ENCODE measurements around the gene PHF5A. TPM values are rescaled to one million over a fixed set of nuclear protein-coding genes. Genes with fewer than 3 reads are reported as not detected.

PHF5A gene
- total and polyA plus RNA-seq, 2 of the 8 experiments (the other 6 are each of a cell fraction or from before 2014, with no cell fraction given) = 119 to 135 TPM

DNA sequence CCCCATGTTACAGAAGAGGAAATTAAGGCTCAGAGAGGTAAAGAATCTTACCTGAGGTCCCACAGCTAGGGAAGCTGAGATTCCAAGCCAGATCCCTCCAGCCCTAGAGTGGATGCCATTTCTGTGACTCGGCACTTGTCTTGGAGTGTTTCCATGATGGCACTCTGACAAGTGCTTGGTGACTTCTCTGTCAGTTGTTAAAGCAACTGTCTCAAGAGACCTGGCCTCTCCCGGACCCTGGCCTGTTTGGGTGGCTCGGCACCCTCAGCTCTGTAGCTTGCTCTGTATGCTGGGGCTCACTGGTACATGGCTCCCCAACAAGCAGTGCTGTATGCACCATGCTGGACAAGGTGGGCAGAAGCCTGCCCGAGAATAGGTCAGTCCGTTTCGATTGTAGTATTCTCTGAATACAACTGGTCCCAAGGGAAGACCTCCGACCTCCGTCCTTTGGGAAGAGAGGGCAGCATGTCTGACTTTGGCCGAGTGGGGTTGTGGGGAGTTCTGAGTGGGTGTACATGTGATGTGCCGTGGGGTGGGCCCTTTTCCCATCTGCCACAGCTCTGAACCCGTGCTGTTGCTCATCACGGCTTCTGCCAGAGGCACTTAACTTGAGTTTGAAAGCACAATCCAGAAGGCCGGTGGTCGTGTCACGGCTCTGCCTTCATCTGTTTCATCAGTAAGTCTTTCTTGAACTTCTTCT is 12.8 kb upstream of the PHF5A start:
- peak overlapping the region; percentile 86 for H2BK120ac ChIP-seq (replicated peaks; ENCODE audit: low read depth, low read length)
- no peaks in the 10 kb centered on the region for H3K27me3 ChIP-seq (replicated peaks in 1 of 4; ENCODE audit: control insufficient read depth in 3 of 4, extremely low read depth in 1 of 4, insufficient read depth in 3 of 4, low read length in 3 of 4)
- peak overlapping the region; percentile 53 for H4K5ac ChIP-seq (ENCODE audit: insufficient read length, low read depth, low read length)
- peak overlapping the region; percentile 64 for H2BK12ac ChIP-seq (ENCODE audit: low read depth, low read length)
- ChIA-PET CTCF (ENCODE audit: partially characterized antibody) (interaction anchor here (0.6 to 7.8 kb wide), 10 partner anchors 8 to 87 kb away, joined by 3 to 79 read pairs (median 10); partner anchors contain the start of genes ACO2 and PHF5A), POLR2A (ENCODE audit: partially characterized antibody) (interaction anchor here (0.7 to 30.6 kb wide), 9 partner anchors 8 to 100 kb away, joined by 3 to 887 read pairs (median 8); partner anchors contain the start of genes ACO2, PHF5A, TEF and TOB2)
- peak overlapping the region; percentile 57 to 67 for H3K4me2 ChIP-seq (ENCODE audit: insufficient read depth in 1 of 2, low read depth in 2 of 2, low read length in 2 of 2)
- no peak overlapping the region for H3K23ac ChIP-seq (ENCODE audit: insufficient read length)
- peak overlapping the region; percentile 95 for H2AK5ac ChIP-seq (ENCODE audit: low read depth, low read length)
- no peaks in the 10 kb centered on the region; a peak in 1 of 8 replicates for H3K36me3 ChIP-seq (ENCODE audit: control insufficient read depth in 2 of 4, insufficient read depth in 4 of 4, low read length in 3 of 4)
- WGBS, 2 experiments (ENCODE audit: extremely low coverage in 1 of 2, insufficient coverage in 1 of 2, insufficient read length in 1 of 2, insufficient replicate concordance in 2 of 2, low coverage in 1 of 2, low lambda C conversion rate in 2 of 2, missing lambda C conversion rate in 1 of 2) = 89% methylated on average over 15 of the region's 15 CpGs; no CpG with 5 or more reads in 1 of the 2 experiments
- no peak overlapping the region for H2AFZ ChIP-seq (ENCODE audit: low read length)
- peak overlapping the region; percentile 29 for H3K4ac ChIP-seq (replicated peaks; ENCODE audit: insufficient read length, low read depth, low read length)
- H3K9ac ChIP-seq (replicated peaks in 1 of 4; ENCODE audit: extremely low read depth in 1 of 4, low read depth in 3 of 4, low read length in 3 of 4) = no peak overlapping the region
- H3K4me3 ChIP-seq (ENCODE audit: extremely low read depth in 1 of 4, insufficient read depth in 2 of 4, low read depth in 3 of 4, low read length in 4 of 4) = peak overlapping the region in 1 of 4 experiments; percentile 15; a peak in 2 of 8 replicates
- H4K8ac ChIP-seq (ENCODE audit: extremely low read depth, insufficient read depth, low read length) = no peak overlapping the region
- H3K79me1 ChIP-seq (ENCODE audit: low read depth, low read length) = peaks cover 28% of the 10 kb centered on the region
- H4K20me1 ChIP-seq (replicated peaks in 1 of 2; ENCODE audit: control insufficient read depth in 1 of 2, insufficient read depth in 2 of 2, low read length in 2 of 2) = peaks cover 4 to 24% of the 10 kb centered on the region in 2 experiments
- no peaks in the 10 kb centered on the region for H3K23me2 ChIP-seq (ENCODE audit: low read depth, low read length)
- H3K9me3 ChIP-seq (ENCODE audit: insufficient read depth in 2 of 2, low read depth in 1 of 2, low read length in 1 of 2) = no peaks in the 10 kb centered on the region
- peak overlapping the region; percentile 86 for H4K91ac ChIP-seq (replicated peaks; ENCODE audit: insufficient read length, low read length)
- peak overlapping the region; percentile 88 for H3K18ac ChIP-seq (ENCODE audit: extremely low read depth, low read length)
- peaks cover 3 to 76% of the 10 kb centered on the region in 2 experiments; a peak in 3 of 4 replicates for H3K79me2 ChIP-seq (ENCODE audit: control insufficient read depth in 1 of 2, insufficient read depth in 2 of 2, low read length in 2 of 2)
- H3K14ac ChIP-seq (ENCODE audit: insufficient read length) = no peak overlapping the region
- H3K27ac ChIP-seq (ENCODE audit: low read depth, low read length) = peak overlapping the region; percentile 46; the same call in 1 of the 2 replicates
- no peak for FAIRE-seq
- DNase-seq (ENCODE audit: low read depth in 1 of 2, low spot score in 2 of 2) = no peak
- H2BK15ac ChIP-seq (ENCODE audit: low read length) = peak overlapping the region; percentile 65; the same call in 1 of the 2 replicates
- peak overlapping the region; percentile 96; the same call in 1 of the 2 replicates for H2BK20ac ChIP-seq (ENCODE audit: low read length)
- H3K56ac ChIP-seq (replicated peaks; ENCODE audit: insufficient read length, low read depth, low read length) = peak overlapping the region; percentile 11
- H3K4me1 ChIP-seq (replicated peaks in 1 of 4; ENCODE audit: control insufficient read depth in 3 of 4, insufficient read depth in 4 of 4, low read length in 3 of 4) = peaks cover 24 to 39% (median 26%) of the 10 kb centered on the region in 4 experiments
- H2BK5ac ChIP-seq (ENCODE audit: low read depth, low read length) = peak overlapping the region; percentile 37; the same call in 1 of the 2 replicates
- TF ChIP-seq SAP30 (IDR thresholded peaks at IDR 0.05; ENCODE audit: insufficient read depth, insufficient replicate concordance, low read length) = no peak

Measured in H1 (cell line).